Stimulated activated CD4-positive, alpha-beta T cell treated with anti-CD3 and anti-CD28 coated beads, Interleukin-4, amount 100 ng/mL, for 48 hours (primary cell): ENCODE measurements around the gene COMP.

Experiments used
- DNase-seq, 2 donors: peaks; one replicate each; pipeline ENCODE4 v3.0.0-alpha.2; 2020; ENCODE audit warnings: low read depth in 2 of 2

Gene COMP

DNA sequence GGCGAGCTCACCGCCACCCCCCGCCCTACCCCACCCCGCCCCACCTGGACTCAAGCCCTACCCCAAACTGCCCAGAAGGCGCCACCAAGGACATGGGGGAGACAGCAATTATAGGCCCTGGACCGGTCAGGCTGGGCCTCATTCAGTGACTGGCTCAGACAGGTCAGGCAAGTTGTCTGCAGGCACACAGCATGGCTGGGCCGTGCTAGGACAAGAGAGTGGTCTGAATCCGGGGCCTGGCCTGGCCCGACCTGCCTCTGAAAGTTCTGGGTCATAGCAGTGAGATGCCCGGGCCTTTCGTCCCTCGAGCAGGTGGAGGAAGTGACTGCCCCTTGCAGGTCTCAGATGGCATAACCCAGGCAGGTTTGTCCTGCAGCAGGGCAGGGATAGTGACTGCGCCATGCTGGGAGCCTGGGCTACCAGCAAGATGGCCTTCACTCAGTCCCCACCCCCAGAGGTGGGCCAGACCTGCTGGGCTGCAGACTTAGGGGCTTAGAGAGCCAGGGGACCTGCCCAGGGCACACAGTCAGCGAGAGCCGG is 21.0 kb downstream of the COMP start:
- DNase-seq = no peak

DNA sequence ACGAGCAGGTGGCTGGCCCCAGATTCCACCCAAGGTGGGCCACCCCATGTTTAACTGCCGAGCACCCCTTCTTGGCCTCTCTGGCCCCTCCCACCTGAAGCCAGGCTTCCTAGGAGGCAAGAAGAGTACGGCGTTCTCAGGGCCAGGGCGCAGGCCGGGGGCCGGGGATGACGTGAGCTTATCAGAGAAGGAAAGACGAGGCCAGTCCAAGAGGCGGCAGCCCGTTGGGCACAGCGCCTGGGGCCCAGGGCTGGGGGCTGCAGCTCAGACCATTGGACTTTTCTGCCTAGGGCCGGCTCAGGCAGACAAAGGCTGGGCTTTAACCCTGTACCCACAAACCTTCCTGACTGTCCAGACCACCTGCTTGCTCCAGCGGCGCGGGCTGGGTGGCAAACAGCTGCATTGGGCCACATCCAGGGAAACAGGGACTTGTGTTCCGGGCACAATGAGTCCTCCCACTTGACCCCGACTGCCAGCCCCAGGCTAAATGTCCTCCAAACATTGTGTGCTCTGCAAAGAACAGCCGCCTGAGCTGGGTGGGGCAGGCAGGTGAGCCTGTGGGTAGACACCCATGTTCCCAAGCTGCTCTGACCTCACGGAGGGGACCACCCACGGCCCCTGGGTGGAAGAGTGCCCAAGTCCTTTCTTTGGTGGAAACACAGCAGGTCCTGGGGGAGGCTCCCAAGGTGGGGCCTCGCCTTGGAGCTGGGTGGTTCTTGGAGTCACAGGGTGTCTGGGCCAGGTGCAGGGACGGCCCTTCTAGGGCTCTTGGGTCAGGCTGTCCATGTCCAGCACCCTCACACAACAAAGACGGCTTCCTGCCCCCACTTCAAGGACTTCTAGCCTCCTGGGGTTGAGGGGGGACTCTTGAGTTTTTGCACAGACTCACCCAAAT is 21.9 kb downstream of the COMP start:
- no peak for DNase-seq

DNA sequence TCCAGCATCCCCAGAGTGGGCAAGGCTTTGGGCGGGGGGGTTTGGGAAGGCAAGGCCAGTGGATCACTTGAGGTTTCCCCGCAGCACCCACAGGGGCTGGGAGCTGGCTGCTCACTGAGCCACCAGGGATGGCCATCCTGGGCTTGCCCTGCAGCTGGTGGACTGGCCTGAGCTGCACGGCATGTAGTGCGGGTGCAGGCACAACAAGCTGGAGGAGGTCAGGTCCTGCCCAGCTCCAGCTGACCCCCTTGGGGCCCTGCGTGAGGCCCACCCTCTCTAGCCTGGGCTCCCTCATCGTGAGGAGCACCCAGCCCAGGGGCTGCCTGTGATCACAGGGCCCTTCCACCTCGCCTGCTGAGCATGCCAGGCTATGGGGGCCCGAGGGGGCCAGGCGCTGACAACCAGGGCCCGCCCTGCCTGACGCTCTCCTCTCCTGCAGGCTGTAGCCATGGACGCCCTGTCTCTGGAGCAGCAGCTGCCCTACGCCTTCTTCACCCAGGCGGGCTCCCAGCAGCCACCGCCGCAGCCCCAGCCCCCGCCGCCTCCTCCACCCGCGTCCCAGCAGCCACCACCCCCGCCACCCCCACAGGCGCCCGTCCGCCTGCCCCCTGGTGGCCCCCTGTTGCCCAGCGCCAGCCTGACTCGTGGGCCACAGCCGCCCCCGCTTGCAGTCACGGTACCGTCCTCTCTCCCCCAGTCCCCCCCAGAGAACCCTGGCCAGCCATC is 22.9 kb downstream of the COMP start:
- DNase-seq = no peak

DNA sequence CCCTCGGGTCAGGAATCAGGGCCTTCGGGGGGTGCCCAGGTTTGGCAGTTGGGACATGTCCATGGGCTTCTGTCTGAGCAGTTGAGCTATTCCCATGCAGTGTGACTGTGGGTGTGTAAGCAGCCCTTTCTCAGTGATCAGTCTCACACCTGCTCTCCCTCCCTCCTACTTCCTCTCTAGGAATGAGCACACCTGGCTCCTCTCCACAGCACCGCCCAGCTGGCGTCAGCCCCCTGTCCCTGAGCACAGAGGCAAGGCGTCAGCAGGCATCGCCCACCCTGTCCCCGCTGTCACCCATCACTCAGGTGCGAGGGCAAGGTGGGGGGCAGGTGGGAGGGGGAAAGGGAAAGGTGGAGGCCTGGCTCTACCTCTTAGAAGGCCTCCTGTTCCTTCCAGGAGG is 25.9 kb downstream of the COMP start:
- DNase-seq = no peak

DNA sequence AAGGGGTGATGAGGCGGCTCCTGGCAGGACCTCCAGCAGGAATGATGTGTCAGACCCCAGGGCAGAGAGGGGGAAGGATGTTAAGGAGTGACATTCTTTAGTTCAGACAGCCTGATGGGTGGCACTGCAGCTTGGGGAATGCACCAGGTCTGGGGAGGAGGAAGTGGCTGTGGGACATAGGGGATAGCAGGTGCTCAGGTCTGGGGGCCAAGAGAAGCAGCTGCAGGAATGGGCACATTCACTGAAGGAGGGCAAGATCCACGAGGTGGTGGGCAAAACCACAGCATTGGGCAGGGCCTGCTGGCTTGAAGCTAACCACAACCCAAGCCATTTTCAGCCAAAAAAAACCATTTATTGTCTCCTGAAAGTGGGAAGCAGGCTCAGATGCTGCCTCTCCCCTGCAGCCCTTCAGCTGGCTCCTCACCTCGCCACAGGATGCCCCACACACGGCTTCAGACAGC is 26.5 kb downstream of the COMP start:
- DNase-seq = no peak

DNA sequence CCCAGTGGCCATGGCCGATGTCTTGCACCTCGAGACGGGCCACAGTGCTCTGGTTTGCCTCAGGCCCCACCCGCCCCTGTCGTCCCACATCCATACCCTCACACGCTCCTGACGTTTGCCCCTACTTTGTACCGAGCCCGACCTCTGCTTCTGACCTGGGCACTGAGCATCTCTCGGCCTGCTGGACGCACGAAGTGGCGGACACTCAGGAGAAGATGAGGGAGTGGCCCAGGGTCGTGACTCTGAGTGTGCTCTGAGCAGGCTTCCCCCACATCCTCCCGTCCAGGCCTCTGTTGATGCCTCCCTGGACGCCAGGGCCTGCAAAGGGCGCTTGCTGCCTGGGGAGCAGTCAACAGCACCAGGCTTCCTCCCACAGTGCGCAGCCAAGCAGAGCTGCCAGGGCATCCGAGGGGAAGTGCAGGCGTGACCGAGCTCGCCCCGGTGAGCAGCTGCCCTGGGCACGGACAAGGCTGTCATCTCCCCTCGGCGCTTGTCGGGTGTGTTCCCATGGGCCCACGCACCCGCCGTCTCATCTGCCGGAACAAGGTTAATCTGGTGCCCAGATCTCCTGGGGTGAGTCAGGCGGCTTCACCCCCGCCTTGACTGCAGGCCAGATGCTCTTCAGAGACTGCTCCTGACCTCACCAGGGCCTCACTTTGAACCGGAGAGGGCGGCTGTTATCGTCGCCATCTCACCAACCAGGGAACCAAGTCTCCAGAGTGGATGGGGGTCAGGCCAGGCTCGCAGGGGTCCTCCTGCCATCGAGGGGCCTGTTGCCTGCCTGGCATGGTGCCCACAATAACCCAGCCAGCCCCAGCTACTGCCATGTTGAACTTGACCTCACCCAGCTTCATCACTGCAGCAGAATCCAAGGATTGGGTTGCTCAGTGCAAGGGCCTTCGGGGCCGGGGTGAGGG is 27.2 kb downstream of the COMP start:
- DNase-seq = no peak

DNA sequence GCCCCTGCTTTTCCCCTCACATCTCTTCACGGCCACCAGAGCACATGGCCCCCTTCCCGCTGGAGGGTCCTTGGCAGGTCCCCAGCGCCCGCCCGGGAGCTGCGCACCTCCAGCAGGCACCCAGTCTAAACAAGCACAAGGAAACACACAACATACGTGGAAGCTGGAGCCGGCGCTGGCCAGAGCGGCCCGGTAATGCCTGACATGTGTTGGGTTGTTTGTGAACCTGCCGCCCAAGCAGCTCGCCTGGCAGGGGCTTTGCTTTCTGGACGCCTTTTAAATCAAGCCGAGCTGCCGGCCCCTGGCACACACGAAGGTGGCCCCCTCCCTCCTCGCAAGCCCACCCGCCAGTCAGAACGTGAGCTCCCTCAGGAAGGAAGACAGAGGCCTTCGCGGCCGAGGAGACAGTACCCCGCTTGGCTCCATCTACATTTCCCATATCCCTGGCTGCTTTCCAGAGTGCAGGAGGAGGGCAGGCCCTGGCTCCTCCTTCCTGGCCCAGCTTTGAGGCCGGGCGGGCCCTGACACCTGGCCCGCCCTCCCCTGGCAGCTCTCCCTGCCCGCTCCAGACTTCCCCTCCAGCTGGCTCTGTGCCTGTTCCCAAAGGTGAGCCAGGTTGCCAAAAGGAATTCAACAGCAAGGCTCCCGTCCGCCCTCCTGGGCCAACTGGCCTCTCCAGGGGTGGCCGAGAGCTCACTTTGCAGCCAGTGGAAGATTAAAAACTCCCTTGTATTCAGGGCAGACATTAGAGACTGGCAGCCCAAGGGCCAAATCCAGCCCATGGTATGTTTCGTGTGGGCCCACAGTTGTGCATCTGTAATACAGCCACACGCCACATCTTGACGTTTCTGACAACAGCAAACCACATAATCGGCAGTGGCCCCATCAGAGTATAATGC is 28.7 kb downstream of the COMP start:
- no peak for DNase-seq

DNA sequence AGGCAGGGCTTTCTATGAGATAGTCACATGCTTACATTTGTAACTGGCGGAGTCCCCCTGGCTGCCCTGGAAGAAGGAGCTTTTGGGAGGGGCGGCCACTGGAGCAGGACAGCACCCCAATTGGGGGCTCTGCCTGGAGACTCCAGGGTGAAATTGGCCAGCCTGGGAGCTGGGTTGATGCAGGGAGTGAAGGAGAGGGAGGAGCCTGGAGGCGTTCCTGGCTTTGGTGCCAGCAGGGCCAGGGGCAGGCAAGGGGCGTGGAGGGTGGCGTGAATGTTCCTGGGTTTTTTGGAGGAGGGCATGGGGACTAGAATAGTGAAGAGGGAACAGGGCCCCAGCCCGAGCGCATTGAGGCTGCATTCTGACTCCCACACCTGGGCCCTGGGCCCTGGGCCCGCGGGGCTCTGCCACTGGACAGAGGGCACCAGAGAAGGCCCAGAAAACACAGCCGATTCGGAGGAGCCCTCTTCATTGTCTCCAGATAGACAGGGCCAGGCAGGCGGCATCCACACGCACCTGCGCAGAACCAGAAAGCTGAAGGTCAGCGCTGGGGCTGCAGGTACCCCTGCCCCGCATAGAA is 29.5 kb downstream of the COMP start:
- DNase-seq = no peak

DNA sequence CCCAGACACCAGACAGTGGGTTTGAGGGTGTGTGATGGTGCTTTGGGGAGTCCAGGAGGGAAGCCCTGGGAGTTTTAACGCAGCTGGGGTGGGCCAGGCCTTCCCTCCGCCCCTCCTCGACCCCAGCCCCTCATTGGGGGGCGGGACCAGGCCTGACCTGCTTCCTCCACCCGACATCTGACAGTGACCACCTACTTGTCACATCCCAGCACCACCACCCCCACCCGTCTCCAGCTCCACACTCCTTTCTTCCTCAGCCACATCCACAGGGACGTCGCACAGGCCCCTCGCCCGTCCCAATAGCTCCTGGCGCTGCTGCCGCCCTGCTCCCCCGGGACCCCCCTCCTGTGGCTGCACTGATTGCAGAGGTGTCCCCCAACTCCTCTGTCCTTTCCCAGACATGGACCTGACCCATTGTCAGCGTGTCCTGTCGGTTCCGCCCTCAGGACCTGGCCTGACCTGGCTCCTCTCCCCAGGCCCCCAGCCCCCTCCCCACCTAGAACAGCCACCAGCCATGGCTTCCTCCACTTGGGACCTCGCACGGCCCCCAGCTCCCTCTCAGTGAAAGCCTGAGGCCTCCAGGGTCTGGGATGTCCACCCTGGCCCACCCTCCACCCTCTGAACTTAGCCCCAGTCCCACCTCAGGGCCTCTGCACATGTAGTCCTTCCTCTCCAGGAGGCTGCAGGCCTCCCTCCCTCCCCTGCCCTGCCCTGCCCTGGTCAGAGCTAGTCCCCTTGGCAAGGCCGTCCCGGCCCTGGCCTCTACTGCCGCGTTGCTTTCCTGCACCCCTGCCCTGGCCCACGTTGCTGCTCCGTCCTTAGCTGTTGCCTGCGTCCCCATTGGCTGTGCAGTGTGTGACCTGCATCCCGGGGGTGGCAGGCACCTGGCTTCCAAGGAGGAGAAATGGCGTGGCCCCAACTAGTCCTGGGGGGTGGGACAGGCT is 30.4 kb downstream of the COMP start:
- no peak for DNase-seq

DNA sequence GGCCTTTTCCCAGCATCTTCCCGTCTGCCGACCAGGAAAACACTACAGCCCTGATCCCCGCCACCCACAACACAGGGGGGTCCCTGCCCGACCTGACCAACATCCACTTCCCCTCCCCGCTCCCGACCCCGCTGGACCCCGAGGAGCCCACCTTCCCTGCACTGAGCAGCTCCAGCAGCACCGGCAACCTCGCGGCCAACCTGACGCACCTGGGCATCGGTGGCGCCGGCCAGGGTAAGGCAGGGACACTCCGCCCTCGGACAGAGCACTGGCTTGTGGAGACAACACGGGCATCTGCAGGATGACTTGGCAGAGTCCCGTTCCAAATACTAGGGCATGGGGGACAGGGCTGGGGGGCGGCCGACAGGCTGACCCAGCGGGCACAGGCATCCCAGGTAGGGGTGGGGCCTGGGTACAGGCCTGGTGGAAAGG is 31.1 kb downstream of the COMP start:
- no peak for DNase-seq

DNA sequence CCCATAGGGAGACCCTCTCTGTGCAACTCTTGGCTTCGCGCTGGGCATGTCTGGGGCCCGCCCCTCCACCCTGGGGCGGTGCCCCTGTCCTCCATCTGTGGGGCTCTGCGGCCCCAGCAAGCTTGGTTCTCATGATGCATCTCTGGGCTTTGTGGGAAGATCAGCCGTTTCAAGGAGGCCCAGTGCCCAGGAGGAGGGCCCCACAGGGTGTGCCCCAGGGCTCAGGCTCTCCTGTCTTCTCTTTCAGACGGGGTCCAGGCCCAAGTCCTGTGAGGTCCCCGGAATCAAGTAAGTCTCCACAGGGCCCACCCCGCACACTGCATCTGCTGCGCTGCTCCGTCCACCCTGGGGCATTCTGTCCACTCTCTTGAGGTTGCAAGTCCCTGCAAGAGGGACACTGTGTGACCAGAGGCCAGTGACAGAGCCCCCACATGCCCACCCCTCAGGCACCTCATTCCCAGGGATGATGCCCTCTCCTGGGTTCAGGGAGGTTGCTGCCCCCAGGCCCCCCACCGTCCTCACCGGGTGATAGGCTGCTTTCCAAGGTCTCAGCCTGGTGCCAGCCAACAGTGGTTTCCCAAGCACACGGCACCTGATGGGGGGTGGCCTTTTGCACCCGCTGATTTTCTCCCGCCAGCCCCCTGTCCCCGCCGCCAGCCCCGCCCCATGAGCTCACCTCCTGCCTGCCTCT is 31.7 kb downstream of the COMP start:
- DNase-seq = no peak

DNA sequence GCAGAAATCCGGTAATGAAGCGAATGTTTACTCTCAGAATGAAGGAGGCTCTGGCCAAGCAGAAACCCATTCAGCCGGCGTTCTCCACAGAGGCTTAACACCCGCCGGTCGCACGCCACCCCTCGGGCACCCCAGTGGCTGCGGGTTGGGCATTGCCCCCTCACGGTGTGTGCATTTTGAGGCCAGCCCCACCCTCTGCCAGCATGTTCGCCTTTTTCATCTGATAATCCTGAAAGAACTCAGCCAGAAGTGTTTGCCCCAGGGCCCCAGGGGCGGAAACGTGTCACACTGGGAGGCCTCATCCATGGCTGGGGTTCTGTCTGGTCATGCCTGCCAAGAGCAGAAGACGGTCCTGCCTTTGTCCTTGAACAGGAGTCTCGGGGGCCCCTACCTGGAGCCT is 34.2 kb downstream of the COMP start:
- no peak for DNase-seq

DNA sequence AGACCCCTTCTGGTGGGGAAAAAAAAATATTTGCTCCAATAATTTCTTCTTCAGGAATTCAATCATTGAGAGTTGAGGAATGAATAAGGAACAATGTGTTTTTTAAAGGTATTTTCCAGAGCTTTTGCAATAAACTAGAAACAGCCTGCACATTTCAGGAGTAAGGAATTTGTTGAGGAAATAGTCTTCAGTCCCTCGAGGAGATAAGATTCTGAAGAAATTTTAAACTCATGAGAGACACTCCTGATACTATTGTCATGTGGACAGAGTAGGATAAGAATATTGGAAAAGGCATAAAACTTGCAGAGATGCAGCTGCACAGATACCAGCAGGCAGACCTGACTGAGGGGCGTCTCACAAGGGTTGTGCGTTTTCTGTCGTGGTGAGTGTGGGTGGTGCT is 36.6 kb downstream of the COMP start:
- no peak for DNase-seq

DNA sequence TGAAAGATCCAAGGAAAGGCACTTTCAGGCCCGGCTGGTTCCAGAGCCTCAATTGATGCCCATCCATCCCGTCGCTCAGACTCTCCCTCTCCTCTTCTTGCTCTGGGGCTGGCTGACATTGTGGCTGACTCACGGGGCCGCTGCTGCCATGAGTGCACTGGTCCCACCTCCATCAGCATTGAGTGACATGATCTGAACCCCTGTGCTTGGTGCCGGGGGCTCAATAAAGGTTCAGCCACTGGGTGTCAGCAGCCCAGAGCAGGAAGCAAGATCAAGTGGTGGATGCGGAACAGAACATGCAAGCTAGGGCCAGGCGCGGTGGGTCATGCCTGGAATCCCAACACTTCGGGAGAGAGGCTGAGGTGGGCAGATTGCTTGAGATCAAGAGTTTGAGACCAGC is 39.5 kb downstream of the COMP start:
- DNase-seq = no peak

DNA sequence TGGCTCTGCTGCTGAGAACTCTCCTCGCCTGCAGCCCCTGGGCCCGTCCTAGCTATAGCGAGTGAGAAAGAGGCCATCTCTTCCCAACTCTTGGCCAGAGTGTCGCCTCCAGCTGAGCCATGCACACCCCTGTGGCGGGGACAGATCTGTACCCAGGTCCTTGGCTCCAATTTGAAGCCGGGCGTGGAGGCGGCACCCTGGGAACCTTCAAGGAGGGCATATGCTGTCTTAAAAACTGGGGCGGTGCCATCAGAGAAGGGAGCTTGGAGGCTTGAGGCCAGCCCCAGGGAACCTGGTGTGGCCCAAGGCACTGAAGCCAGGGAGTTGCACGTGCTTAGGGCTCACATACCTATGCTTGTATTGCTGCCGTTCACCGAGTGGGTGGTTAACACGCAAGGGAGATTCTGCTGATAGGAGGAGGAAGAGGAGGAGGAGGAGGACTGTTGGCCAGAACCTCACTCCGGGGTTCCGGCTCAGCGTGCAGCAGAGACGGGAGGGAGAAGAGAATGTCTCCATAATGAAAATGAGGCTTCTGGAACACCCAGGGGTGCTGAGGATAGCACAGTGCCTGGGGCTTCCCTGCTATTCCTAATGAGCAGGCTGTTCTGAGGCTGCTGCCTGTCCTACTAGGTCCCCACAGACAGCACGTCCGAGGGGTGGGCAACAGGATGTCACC is 40.7 kb downstream of the COMP start:
- no peak for DNase-seq

DNA sequence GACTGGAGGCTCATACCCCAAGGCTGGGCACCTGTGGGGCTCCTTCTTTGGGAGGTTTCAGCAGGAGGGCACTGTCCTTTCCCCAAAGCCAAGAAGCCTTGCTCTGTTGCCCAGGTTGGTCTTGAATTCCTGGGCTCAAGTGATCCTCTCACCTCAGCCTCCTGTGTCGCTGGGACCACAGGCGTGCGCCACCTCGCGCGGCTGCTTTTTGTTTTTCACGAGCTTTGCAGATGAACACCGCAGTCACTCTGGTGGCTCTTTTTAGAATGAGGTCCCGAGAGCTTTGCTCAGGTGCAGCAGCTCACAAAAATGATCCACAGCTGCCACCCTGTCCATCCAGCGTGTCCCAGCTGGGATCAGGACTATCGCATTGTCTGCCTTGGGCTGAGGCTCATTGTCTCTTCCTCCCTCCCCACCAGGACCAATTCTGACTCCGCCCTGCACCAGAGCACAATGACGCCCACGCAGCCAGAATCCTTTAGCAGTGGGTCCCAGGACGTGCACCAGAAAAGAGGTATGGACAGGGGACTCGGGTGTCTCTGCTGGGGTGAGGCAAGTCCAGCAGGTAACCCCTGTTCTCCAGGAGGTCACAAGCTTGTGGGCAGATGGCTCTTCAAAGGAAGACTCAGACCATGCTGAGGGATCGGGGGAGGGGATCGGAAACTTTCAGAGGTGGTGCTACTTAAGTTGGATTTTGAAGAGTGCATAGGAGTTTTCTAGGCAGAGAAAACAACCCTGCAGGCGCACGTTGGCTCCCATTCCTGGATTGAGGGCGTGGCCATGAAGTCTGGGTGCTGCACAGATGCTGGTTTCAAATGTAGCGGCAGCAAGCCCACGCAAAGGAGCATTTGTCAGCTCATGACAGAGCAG is 41.5 kb downstream of the COMP start:
- DNase-seq = no peak
